GM12801 (cell line): ENCODE data around the gene EHMT1.

Experiments used
- TF ChIP-seq, protein P1 (sequence below): IDR thresholded peaks from one replicate; pipeline ENCODE4 v1.5.1; 2011; ENCODE audit warnings: control low read depth; ENCODE audit not compliant: insufficient read length; ENCODE audit errors: extremely low read depth

EHMT1 gene

DNA sequence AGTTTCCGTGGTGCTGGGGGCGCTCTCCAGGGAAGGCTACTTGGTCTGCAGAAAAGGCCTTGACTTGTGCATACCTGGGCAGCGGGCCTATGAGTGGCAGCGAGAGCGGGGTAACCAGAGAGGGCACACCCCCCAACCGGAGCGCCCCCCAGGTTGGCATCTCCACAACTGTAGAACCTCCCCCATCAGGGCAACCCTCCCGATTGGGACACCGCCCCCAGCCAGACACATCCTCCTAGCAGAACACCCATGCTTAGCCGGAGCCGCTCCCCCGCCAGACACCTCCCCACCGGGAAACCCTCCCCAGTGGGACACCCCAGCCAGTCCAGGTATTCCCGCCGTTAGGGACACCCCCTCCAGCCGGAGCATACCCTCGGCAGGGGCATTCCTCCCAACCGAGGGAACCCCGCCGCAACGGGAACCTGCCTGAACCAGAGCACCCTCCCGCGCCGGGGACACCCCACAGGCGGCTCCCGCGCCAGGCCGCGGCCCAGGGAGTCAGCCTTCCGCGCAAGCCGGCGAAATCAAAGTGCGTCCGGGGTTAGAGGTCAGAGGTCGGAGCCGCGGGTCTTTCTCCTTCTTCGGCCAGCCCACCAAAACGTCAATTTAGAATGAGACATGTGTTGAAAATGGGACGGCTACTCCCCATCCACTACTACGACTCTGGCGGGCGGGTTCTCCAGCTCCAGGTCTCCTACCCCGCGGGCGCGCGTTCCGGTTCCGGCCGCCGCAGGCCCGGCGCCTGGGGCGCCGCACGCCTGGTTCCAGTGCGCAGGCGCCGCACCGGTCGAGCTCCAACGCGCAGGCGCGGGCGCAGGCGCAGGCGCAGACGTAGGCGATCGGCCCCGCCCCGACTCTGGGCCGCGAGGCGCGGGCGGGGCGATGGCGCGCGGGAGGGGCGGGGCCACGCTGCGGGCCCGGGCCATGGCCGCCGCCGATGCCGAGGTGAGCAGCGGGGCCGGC is at the start of gene EHMT1:
TSS of gene EHMT1 (plus strand) at position 901 of the 963 bp plus-strand sequence. CDS start at position 925, 24 bp downstream.
- TF ChIP-seq, protein P1, sequence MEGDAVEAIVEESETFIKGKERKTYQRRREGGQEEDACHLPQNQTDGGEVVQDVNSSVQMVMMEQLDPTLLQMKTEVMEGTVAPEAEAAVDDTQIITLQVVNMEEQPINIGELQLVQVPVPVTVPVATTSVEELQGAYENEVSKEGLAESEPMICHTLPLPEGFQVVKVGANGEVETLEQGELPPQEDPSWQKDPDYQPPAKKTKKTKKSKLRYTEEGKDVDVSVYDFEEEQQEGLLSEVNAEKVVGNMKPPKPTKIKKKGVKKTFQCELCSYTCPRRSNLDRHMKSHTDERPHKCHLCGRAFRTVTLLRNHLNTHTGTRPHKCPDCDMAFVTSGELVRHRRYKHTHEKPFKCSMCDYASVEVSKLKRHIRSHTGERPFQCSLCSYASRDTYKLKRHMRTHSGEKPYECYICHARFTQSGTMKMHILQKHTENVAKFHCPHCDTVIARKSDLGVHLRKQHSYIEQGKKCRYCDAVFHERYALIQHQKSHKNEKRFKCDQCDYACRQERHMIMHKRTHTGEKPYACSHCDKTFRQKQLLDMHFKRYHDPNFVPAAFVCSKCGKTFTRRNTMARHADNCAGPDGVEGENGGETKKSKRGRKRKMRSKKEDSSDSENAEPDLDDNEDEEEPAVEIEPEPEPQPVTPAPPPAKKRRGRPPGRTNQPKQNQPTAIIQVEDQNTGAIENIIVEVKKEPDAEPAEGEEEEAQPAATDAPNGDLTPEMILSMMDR: no peak

DNA sequence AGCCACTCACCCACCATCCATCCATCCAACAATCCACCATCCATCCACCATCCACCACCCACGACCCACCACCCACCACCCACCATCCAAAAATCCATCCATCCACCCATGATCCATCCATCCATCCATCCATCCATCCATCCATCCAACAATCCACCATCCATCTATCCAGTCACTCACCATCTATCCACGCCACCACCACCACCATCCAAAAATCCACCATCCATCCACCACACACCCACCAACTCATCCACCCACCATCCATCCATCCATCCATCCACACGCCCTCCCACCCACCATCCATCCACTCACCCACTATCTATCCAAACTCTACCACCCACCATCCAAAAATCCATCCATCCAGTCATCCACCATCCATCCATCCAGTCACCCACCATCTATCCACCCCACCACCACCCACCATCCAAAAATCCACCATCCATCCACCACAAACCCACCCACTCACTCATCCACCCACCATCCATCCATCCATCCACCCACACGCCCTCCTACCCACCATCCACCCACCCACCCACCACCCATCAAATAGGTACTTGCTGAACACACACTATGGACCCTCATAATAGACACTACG is 49.1 kb upstream of the EHMT1 start:
- TF ChIP-seq, protein P1: no peak

DNA sequence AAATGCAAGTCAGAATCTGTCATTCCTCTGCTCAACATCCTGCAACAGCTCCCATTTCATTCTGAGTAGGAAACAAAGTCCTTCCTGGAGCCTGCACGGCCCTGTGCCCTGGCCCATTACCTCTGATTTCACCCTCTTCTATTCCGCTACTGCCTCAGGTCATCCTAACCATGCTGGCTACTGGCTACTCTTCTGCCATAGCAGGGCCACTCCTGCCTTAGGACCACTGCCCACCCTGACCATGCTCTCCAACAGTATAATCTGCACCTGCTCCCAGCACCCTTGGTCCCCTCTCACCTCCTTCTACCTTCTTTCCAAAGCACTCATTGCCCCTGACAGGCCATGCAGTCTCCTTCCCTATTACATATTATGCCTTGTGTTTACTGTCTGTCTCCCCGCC is 48.2 kb upstream of the EHMT1 start:
- TF ChIP-seq, protein P1: no peak

DNA sequence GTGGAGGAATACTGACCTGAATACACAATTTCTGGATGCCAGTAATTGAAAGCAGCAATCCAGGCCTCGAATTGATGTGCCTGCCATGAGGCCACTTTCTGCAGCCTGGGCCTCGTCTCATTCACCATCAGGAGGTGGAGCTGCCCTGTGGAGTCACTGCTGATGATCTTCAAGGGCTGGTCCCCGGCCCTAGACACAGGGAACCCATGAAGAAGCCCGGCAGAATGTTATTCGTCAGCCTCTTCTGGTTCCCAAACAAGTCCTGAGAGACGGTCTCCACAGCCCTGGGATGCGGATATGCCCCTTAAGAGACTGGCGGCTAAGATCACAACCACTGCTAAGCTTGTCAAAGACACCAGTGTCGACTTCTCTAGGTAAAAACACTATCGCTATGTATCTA is 44.6 kb upstream of the EHMT1 start:
- TF ChIP-seq, protein P1: no peak

DNA sequence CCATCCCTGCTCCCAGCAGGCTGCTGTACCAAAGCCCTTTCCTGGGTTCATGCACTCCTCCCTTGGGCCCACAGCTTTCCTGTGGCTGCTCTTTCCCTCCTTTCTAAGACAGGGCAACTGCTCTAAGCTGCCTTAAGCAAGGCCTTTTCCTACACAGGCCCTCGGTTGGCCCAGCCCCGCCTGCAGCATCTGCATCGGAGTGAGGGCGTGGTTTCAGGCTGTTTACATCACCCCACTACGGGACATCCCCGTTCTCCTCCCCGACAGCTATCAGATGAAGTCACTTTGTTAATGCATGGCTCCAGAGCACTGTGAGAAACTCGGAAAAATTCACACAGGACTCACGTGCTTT is 43.5 kb upstream of the EHMT1 start:
- TF ChIP-seq, protein P1: no peak

DNA sequence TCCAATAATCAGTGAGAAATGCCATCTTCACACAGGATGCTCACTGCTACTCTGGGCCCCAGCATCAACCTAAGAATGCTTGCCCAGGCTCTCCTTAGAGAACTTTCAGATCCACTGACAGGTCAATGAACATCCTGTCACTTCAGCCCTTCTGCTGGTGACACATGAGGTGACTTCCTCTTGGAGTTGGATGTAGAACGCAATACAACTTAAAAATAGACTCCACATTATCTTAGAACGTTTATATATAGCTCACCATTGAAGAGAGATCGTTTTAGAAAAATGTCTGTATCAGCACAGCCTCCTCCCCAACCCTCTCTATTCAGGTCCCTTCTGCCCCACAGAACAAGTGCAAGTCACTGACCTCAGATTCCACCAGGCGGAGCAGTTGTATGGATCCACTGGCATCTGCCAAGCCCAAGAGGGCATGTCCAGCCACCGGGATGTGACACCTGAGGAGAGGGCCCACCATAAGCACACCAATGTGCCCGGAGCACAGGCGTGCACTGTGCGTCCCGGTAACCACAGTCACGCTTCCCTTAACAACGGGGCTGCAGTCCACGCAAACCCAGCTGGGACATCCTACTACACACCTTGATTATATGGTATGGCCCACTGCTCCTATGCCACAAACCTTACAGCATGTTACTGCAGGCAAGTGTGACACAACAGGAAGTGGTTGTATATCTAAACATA is 42.9 kb upstream of the EHMT1 start:
- TF ChIP-seq, protein P1: no peak

DNA sequence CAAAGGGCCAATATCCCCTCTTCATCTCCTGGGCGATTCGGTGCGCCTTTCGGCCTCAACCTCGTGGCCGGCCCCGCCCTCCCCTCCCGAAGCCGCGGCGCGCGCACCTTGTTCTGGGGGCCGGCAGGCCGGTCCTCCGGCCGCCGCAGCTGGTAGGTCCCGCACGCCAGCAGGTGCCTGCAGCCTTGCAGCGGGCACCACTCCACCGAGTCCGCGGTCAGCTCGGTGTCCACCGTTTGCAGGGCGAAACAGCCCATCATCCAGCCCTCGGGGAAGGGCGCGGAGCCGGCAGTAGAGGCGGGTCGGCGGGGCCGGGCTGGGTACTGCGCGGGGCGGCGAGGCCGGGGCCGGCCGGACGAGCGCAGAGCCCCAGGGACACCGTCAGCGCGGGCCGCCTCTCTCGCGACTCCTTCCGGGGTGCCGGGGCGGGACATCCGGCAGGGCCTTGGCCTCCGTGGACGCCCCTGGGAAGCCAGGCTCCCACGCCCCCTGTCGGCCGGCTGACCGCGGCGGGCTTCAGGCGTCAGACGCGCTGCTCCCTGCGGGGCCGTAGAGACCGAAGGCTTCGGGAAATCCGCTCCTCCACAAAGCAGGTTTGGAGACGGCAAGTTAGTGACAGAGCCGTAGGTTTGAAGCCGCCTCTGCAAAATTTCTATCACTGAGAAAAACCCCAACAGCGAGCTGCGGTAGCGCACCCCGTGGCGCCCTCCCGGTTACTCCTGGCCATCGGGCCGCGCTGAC is 40.1 kb upstream of the EHMT1 start, which contains the start of gene DPH7:
TSS of gene DPH7 (minus strand) at position 408 of the 741 bp plus-strand sequence. CDS start at position 260, 148 bp downstream.
- TF ChIP-seq, protein P1: no peak
